ENCODE measurements around the gene VCP. TPM values are rescaled to one million over a fixed set of nuclear protein-coding genes. Genes with fewer than 3 reads are reported as not detected.
A peak's percentile ranks its signal among the peaks of the same experiment; 100 is the strongest.

Gene VCP
- total and polyA plus RNA-seq, 2 experiments from 2014 or later, result 226 to 338 TPM

GRCh38 chr9:35075358-35075757 is 2.9 kb upstream of the VCP start:
- Histone ChIP-seq H3K4me3 (no peak overlapping the region), H3K27me3 (no peaks in the 10 kb centered on the region), H3K4me1 (ENCODE audit: low read depth) (peaks cover 18% of the 10 kb centered on the region), H3K36me3 (no peaks in the 10 kb centered on the region), H3K9me3 (ENCODE audit: low read depth) (no peaks in the 10 kb centered on the region), H3K27ac (no peak overlapping the region)
- no peak for TF ChIP-seq CTCF (IDR thresholded peaks at IDR 0.05; ENCODE audit: low read depth, low read length)
- DNase-seq (ENCODE audit: low read depth in 1 of 2, low spot score in 1 of 2), result no peak

GRCh38 chr9:35074791-35075190 is 2.4 kb upstream of the VCP start:
- no peak for TF ChIP-seq CTCF (IDR thresholded peaks at IDR 0.05; ENCODE audit: low read depth, low read length)
- DNase-seq (ENCODE audit: low read depth in 1 of 2, low spot score in 1 of 2), result no peak
- H3K36me3 ChIP-seq, result no peaks in the 10 kb centered on the region
- no peaks in the 10 kb centered on the region for H3K9me3 ChIP-seq (ENCODE audit: low read depth)
- no peaks in the 10 kb centered on the region for H3K27me3 ChIP-seq
- no peak overlapping the region for H3K4me3 ChIP-seq
- no peak overlapping the region for H3K27ac ChIP-seq
- peaks cover 24% of the 10 kb centered on the region for H3K4me1 ChIP-seq (ENCODE audit: low read depth)

- Histone ChIP-seq H3K9me3 (ENCODE audit: low read depth) (no peaks in the 10 kb centered on the region), H3K4me3 (no peak overlapping the region), H3K4me1 (ENCODE audit: low read depth) (peaks cover 27% of the 10 kb centered on the region), H3K27me3 (no peaks in the 10 kb centered on the region), H3K36me3 (no peaks in the 10 kb centered on the region), H3K27ac (no peak overlapping the region)
- no peak for TF ChIP-seq CTCF (IDR thresholded peaks at IDR 0.05; ENCODE audit: low read depth, low read length)
- DNase-seq (ENCODE audit: low read depth in 1 of 2, low spot score in 1 of 2), result no peak
These were observed 1.7 kb upstream of the VCP start for GRCh38 chr9:35074141-35074540.

GRCh38 chr9:35073279-35073612 is 821 bp upstream of the VCP start:
- Histone ChIP-seq H3K27me3 (no peaks in the 10 kb centered on the region), H3K4me1 (ENCODE audit: low read depth) (peaks cover 19% of the 10 kb centered on the region), H3K27ac (peak overlapping the region; percentile 95), H3K4me3 (no peak overlapping the region), H3K36me3 (no peaks in the 10 kb centered on the region), H3K9me3 (ENCODE audit: low read depth) (no peaks in the 10 kb centered on the region)
- TF ChIP-seq CTCF (IDR thresholded peaks at IDR 0.05; ENCODE audit: low read depth, low read length), result no peak
- DNase-seq (ENCODE audit: low read depth in 1 of 2, low spot score in 1 of 2), result no peak

- Histone ChIP-seq H3K4me1 (ENCODE audit: low read depth) (peaks cover 19% of the 10 kb centered on the region), H3K27me3 (no peaks in the 10 kb centered on the region), H3K27ac (peak overlapping the region; percentile 100), H3K9me3 (ENCODE audit: low read depth) (no peaks in the 10 kb centered on the region), H3K36me3 (peaks cover 10% of the 10 kb centered on the region), H3K4me3 (peak overlapping the region; percentile 96)
- peak; percentile 45 for TF ChIP-seq CTCF (IDR thresholded peaks at IDR 0.05; ENCODE audit: low read depth, low read length)
- DNase-seq (ENCODE audit: low read depth in 1 of 2, low spot score in 1 of 2), result peak; percentile 92 to 94
These were observed 488 bp downstream of the VCP start for GRCh38 chr9:35071814-35072460.

All from cardiac muscle cell (in vitro differentiated cells and primary cell).